ENCODE results near the gene APAF1.

APAF1 gene

DNA sequence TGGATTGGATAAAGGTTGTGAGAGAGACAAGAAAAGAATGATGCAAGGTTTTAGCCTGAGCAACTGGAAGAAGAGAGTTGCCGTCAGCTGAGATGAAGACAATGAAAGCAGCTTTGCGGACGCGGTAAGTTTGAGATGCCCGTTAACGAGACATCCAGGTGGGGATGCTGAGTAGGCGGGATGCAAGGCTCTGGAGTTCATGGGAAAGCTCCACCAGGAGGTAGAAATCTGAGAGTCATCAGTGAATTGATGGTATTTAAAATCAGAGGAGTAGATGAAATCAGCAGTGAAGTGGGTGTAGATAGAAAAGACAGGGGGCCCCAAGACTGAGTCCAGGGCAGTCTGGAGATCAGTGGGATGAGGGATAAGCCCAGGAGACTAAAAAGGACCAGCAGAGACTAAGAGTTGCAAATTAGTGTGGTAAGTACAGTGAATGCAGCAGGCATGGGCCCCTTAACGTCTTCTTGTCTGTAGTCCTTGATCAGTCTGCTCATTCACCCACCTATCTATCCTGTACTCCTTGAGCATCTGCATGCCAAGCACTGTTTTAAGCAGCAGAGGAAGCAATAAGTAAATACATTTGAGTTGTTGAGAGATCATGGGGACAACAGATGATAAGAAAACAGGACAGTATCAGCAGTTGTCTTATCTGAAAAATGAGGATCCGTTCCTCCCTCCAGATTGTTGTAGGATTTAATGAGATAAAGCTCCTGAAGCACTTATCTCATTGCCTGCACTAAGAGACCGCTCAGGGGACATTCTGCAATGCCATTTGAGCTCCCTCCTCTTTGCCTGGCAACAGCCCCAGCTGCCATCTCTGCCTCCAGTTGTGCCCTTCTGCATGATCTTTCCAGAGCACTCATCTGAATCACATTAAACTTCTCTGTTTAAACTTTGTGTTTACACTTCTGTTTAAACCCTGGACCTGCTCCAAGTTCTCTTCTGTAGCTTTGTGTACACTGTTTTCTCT is 91.5 kb downstream of the APAF1 start:
- H3K36me3 ChIP-seq (ENCODE audit: insufficient read depth, low read length): no peaks in the 10 kb centered on the region; the same call in 1 of the 2 replicates

GRCh38 chr12:98737322-98737712 is 92.2 kb downstream of the APAF1 start:
- H3K4me3 ChIP-seq (ENCODE audit: low read depth, low read length, poor library complexity, severe bottlenecking): no peak overlapping the region
- TF ChIP-seq EZH2 (IDR thresholded peaks at IDR 0.05; ENCODE audit: borderline replicate concordance, low read length): no peak
- TF ChIP-seq CTCF (IDR thresholded peaks at IDR 0.05; ENCODE audit: low read length): no peak
- no peaks in the 10 kb centered on the region for H4K20me1 ChIP-seq (ENCODE audit: insufficient read depth, low read length)
- no peaks in the 10 kb centered on the region for H3K79me2 ChIP-seq (ENCODE audit: insufficient read depth, low read length)
- no peaks in the 10 kb centered on the region for H3K4me1 ChIP-seq (ENCODE audit: insufficient read depth, low read length, severe bottlenecking)
- H3K9me3 ChIP-seq (ENCODE audit: low read length): no peaks in the 10 kb centered on the region
- no peaks in the 10 kb centered on the region for H3K9me2 ChIP-seq (ENCODE audit: low read depth, low read length)
- no peaks in the 10 kb centered on the region; the same call in 1 of the 2 replicates for H3K36me3 ChIP-seq (ENCODE audit: insufficient read depth, low read length)
- H3K4me2 ChIP-seq (ENCODE audit: low read length): no peak overlapping the region
- H3F3A ChIP-seq (ENCODE audit: insufficient read depth, low read length): no peaks in the 10 kb centered on the region
- no peak overlapping the region for H3K9ac ChIP-seq (ENCODE audit: low read length)
- H2AFZ ChIP-seq (ENCODE audit: low read length): no peak overlapping the region
- no peaks in the 10 kb centered on the region for H3K27me3 ChIP-seq (ENCODE audit: insufficient read depth, low read length)
- no peak overlapping the region for H3K27ac ChIP-seq (ENCODE audit: low read depth, low read length, poor library complexity, severe bottlenecking)

More for the DNA sequence above, 91.5 kb downstream of the APAF1 start:
- no peaks in the 10 kb centered on the region for H3F3A ChIP-seq (ENCODE audit: insufficient read depth, low read length)
- H3K4me2 ChIP-seq (ENCODE audit: low read length): no peak overlapping the region
- H2AFZ ChIP-seq (ENCODE audit: low read length): no peak overlapping the region
- H3K4me3 ChIP-seq (ENCODE audit: low read depth, low read length, poor library complexity, severe bottlenecking): no peak overlapping the region
- H3K9me2 ChIP-seq (ENCODE audit: low read depth, low read length): no peaks in the 10 kb centered on the region
- H3K79me2 ChIP-seq (ENCODE audit: insufficient read depth, low read length): no peaks in the 10 kb centered on the region
- TF ChIP-seq CTCF (IDR thresholded peaks at IDR 0.05; ENCODE audit: low read length) (no peak), EZH2 (IDR thresholded peaks at IDR 0.05; ENCODE audit: borderline replicate concordance, low read length) (no peak)
- H3K9ac ChIP-seq (ENCODE audit: low read length): no peak overlapping the region
- no peaks in the 10 kb centered on the region for H4K20me1 ChIP-seq (ENCODE audit: insufficient read depth, low read length)
- no peaks in the 10 kb centered on the region for H3K4me1 ChIP-seq (ENCODE audit: insufficient read depth, low read length, severe bottlenecking)
- no peak overlapping the region for H3K27ac ChIP-seq (ENCODE audit: low read depth, low read length, poor library complexity, severe bottlenecking)
- H3K27me3 ChIP-seq (ENCODE audit: insufficient read depth, low read length): no peaks in the 10 kb centered on the region
- no peaks in the 10 kb centered on the region for H3K9me3 ChIP-seq (ENCODE audit: low read length)

DNA sequence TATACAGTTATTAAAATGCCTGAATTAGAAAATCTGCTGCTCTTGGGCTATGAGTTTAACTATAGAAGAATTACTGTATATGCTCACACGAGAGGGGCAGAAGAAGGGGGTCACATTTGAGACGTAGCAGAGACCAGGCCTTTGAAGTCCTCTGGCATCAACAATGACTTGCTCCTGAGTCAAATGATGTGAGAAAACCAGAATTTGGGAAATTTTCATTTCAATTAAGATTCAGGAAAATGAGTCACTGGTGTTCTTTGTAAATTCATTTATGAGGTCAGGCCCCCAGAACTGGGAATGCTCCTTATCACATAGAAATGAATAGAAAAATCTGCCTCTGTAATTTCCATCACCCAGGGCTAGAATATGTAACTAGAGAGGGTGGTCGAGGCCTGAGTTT is 92.9 kb downstream of the APAF1 start:
- no peaks in the 10 kb centered on the region for H3F3A ChIP-seq (ENCODE audit: insufficient read depth, low read length)
- no peaks in the 10 kb centered on the region for H3K79me2 ChIP-seq (ENCODE audit: insufficient read depth, low read length)
- H3K9ac ChIP-seq (ENCODE audit: low read length): no peak overlapping the region
- H3K36me3 ChIP-seq (ENCODE audit: insufficient read depth, low read length): no peaks in the 10 kb centered on the region; the same call in 1 of the 2 replicates
- no peaks in the 10 kb centered on the region for H3K9me2 ChIP-seq (ENCODE audit: low read depth, low read length)
- no peak overlapping the region for H3K27ac ChIP-seq (ENCODE audit: low read depth, low read length, poor library complexity, severe bottlenecking)
- TF ChIP-seq EZH2 (IDR thresholded peaks at IDR 0.05; ENCODE audit: borderline replicate concordance, low read length) (no peak), CTCF (IDR thresholded peaks at IDR 0.05; ENCODE audit: low read length) (no peak)
- H4K20me1 ChIP-seq (ENCODE audit: insufficient read depth, low read length): no peaks in the 10 kb centered on the region
- H2AFZ ChIP-seq (ENCODE audit: low read length): no peak overlapping the region
- no peaks in the 10 kb centered on the region for H3K9me3 ChIP-seq (ENCODE audit: low read length)
- no peak overlapping the region for H3K4me2 ChIP-seq (ENCODE audit: low read length)
- H3K4me3 ChIP-seq (ENCODE audit: low read depth, low read length, poor library complexity, severe bottlenecking): no peak overlapping the region
- H3K27me3 ChIP-seq (ENCODE audit: insufficient read depth, low read length): no peaks in the 10 kb centered on the region
- no peaks in the 10 kb centered on the region for H3K4me1 ChIP-seq (ENCODE audit: insufficient read depth, low read length, severe bottlenecking)
